ENCODE measurements around the gene SRC. TPM values are rescaled to one million over a fixed set of nuclear protein-coding genes. Genes with fewer than 3 reads are reported as not detected.
A peak's percentile ranks its signal among the peaks of the same experiment; 100 is the strongest.

Gene SRC
- 17.8 TPM for total RNA-seq

GRCh38 chr20:37345339-37346235, at the start of gene SRC:
Gene SRC (plus strand): TSS chr20:37346140. CDS start chr20:37384154, 38,014 bp downstream.
- DNase-seq (ENCODE audit: low read depth in 2 of 3, low spot score in 2 of 3) = peak in 2 of 3 donors; percentile 33 to 39

- DNase-seq (ENCODE audit: low read depth in 2 of 3, low spot score in 2 of 3) = no peak
These were observed 49.6 kb upstream of the SRC start for GRCh38 chr20:37296371-37296770.

GRCh38 chr20:37297066-37297736, 48.7 kb upstream of the SRC start:
- DNase-seq (ENCODE audit: low read depth in 2 of 3, low spot score in 2 of 3) = no peak

GRCh38 chr20:37298190-37298939, 47.6 kb upstream of the SRC start:
- no peak for DNase-seq (ENCODE audit: low read depth in 2 of 3, low spot score in 2 of 3)

GRCh38 chr20:37299718-37300528, 46.0 kb upstream of the SRC start:
- DNase-seq (ENCODE audit: low read depth in 2 of 3, low spot score in 2 of 3) = no peak

GRCh38 chr20:37301120-37301519, 44.8 kb upstream of the SRC start:
- no peak for DNase-seq (ENCODE audit: low read depth in 2 of 3, low spot score in 2 of 3)

GRCh38 chr20:37301558-37301957, 44.4 kb upstream of the SRC start:
- no peak for DNase-seq (ENCODE audit: low read depth in 2 of 3, low spot score in 2 of 3)

- no peak for DNase-seq (ENCODE audit: low read depth in 2 of 3, low spot score in 2 of 3)
These were observed 43.0 kb upstream of the SRC start for GRCh38 chr20:37302981-37303380.

GRCh38 chr20:37303637-37304036, 42.3 kb upstream of the SRC start:
- no peak for DNase-seq (ENCODE audit: low read depth in 2 of 3, low spot score in 2 of 3)

- no peak for DNase-seq (ENCODE audit: low read depth in 2 of 3, low spot score in 2 of 3)
These were observed 40.9 kb upstream of the SRC start for GRCh38 chr20:37305079-37305478.

GRCh38 chr20:37305839-37306238, 40.1 kb upstream of the SRC start:
- DNase-seq (ENCODE audit: low read depth in 2 of 3, low spot score in 2 of 3) = no peak

GRCh38 chr20:37308086-37309050, 37.6 kb upstream of the SRC start:
- no peak for DNase-seq (ENCODE audit: low read depth in 2 of 3, low spot score in 2 of 3)

- DNase-seq (ENCODE audit: low read depth in 2 of 3, low spot score in 2 of 3) = no peak
These were observed 36.6 kb upstream of the SRC start for GRCh38 chr20:37309290-37309689.

- DNase-seq (ENCODE audit: low read depth in 2 of 3, low spot score in 2 of 3) = no peak
These were observed 35.9 kb upstream of the SRC start for GRCh38 chr20:37309936-37310590.

GRCh38 chr20:37310951-37311350, 35.0 kb upstream of the SRC start:
- no peak for DNase-seq (ENCODE audit: low read depth in 2 of 3, low spot score in 2 of 3)

- DNase-seq (ENCODE audit: low read depth in 2 of 3, low spot score in 2 of 3) = no peak
These were observed 34.1 kb upstream of the SRC start for GRCh38 chr20:37311710-37312355.

GRCh38 chr20:37313546-37314091, 32.3 kb upstream of the SRC start:
- no peak for DNase-seq (ENCODE audit: low read depth in 2 of 3, low spot score in 2 of 3)

GRCh38 chr20:37314099-37314498, 31.8 kb upstream of the SRC start:
- no peak for DNase-seq (ENCODE audit: low read depth in 2 of 3, low spot score in 2 of 3)
